Muscle layer of colon (tissue), 2 donors: Measurements from ENCODE around the gene PTPN1.
"Not testable (repeated sequence)": the region's sequence is repeated elsewhere in the genome, so short reads cannot be mapped to it uniquely, and the experiment has no call there.

Source experiments
- H3K27ac ChIP-seq: one replicate; pipeline ENCODE4 v1.7.0; 2013; ENCODE audit warnings: low read depth, mild to moderate bottlenecking, low read length, moderate library complexity
- H3K27me3 ChIP-seq, 2 donors: one replicate each; pipeline ENCODE4 v1.7.0; 2013; ENCODE audit warnings: low read length in 2 of 2, mild to moderate bottlenecking in 2 of 2; ENCODE audit not compliant: insufficient read depth in 2 of 2, control insufficient read depth in 1 of 2
- H3K36me3 ChIP-seq: one replicate; pipeline ENCODE4 v1.7.0; 2013; ENCODE audit warnings: mild to moderate bottlenecking, low read length; ENCODE audit not compliant: insufficient read depth
- H3K4me1 ChIP-seq: one replicate; pipeline ENCODE4 v1.7.0; 2013; ENCODE audit warnings: mild to moderate bottlenecking, low read length; ENCODE audit not compliant: insufficient read depth
- H3K4me3 ChIP-seq, 2 donors: one replicate each; pipeline ENCODE4 v1.7.0; 2013; ENCODE audit warnings: low read length in 2 of 2, low read depth in 1 of 2, mild to moderate bottlenecking in 1 of 2, moderate library complexity in 1 of 2
- H3K9ac ChIP-seq: one replicate; pipeline ENCODE4 v1.7.0; 2013; ENCODE audit warnings: low read length
- H3K9me3 ChIP-seq: one replicate; pipeline ENCODE4 v1.7.0; 2013; ENCODE audit warnings: mild to moderate bottlenecking, low read length
- donor health status: abdominal sarcoma.
- donor health status: Adenocarcinoma of cecum.

PTPN1 gene

DNA sequence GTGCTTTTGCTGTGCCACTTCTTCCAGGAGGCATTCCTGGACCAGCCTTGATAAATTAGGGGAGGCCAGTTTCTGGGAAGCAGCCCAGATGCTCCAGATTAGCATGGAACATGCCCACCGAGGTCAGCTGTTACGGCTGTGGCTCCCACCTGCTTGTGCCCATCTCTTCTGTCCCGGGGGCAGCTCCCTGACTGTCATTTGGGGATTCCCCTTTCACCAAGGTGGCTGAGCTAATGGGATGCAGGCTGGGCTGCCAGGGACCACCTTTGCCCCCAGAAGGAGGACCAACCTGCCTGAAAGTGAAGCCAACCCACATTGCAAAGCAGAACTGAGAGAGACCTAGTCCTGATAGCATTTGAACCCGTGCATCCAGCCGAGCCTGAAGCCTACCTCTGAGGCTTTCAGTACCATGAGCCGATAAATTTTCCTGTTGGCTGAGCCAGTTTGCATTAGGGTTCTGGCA is 85.3 kb downstream of the PTPN1 start:
- peaks cover 4% of the 10 kb centered on the region for H3K36me3 ChIP-seq
- H3K9me3 ChIP-seq, result no peaks in the 10 kb centered on the region
- no peak overlapping the region for H3K4me3 ChIP-seq
- peaks cover 4 to 26% of the 10 kb centered on the region in 2 donors for H3K27me3 ChIP-seq
- H3K9ac ChIP-seq, result no peak overlapping the region
- peaks cover 15% of the 10 kb centered on the region for H3K4me1 ChIP-seq
- H3K27ac ChIP-seq, result no peak overlapping the region

DNA sequence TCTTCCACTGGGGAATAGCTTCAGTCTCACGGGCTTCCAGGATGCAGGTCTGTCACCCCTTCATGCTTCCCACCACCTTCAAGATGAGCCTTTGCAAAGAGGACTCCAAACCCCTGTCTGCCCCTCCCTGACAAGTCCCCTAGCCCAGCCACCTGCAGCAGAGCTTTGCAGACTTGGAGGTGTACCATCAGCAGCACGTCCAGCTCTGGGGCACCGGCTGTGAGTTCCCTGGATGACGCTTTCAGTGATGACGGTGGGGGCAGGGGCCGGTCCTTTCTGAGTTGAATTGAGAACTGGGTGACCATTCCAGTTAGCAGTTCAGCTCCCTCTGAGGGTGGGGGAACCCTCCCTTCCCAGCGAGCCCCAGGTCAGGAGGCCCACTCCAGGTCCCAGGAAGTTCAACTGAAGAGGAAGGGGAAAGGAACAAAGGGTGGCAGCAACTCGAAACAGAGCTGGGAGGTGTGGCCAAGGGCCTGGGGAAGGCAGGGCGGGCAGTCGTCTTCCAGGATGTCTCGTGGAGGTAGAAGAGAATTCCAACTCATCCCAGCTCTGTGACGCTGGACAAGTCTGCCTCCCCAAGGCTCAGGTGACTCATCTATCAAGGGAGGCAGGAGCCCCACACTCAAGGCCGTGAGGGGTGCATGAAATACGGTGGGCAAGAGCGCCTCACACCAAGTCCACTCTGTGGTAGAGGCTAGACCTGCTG is 86.0 kb downstream of the PTPN1 start:
- Histone ChIP-seq H3K4me1 (peaks cover 15% of the 10 kb centered on the region), H3K27me3 (peaks cover 4 to 26% of the 10 kb centered on the region in 2 donors), H3K27ac (no peak overlapping the region), H3K9ac (no peak overlapping the region), H3K36me3 (no peaks in the 10 kb centered on the region), H3K4me3 (no peak overlapping the region), H3K9me3 (no peaks in the 10 kb centered on the region)

DNA sequence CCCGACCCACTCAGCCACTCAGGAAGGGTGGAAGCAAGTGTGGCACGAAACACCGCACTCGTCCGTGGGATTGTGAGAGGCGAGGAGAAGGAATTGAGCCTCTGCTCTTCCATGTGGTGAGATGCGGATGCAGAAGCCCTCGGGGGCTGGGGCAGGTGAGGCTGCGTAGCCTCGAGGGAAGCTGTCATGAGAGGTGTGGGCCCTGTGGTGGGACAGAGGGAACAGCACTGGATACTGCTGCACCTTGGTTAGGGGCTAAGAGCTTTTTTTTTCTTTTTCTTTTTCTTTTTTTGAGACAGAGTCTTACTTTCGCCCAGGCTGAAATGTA is 86.5 kb downstream of the PTPN1 start:
- H3K27me3 ChIP-seq, result peaks cover 4 to 26% of the 10 kb centered on the region in 2 donors
- H3K36me3 ChIP-seq, result no peaks in the 10 kb centered on the region
- no peaks in the 10 kb centered on the region for H3K9me3 ChIP-seq
- peaks cover 15% of the 10 kb centered on the region for H3K4me1 ChIP-seq
- no peak overlapping the region for H3K9ac ChIP-seq
- no peak overlapping the region for H3K4me3 ChIP-seq
- H3K27ac ChIP-seq, result no peak overlapping the region

DNA sequence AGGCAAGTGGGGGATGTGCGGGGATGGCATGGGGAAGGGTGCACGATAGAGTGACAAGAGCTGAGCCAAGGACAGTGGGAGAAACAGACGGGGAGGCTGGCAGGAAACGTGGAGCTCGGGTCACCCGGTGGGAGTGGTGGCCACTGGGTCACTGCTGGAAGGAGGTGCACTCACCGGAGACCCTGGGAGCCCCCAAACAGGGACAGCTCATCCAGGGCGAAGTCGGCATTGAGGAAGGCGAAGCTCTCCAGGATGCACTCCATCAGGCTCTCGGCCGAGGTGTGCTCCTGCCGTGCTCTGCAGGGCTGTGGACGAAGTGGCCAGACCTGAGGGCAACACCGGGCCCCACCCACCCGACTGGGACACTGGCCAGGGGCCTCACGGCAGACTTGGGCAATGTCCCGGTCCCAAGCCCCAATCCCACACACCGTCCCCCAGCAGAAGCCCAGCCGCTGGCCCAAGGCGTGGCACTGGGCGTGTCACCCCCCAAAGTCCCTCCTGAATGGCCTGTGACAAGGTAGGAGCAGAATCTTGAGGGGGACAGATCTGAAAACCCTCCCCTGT is 87.3 kb downstream of the PTPN1 start:
- Histone ChIP-seq H3K4me3 (no peak overlapping the region), H3K9me3 (no peaks in the 10 kb centered on the region), H3K27me3 (peaks cover 4 to 26% of the 10 kb centered on the region in 2 donors), H3K27ac (no peak overlapping the region), H3K36me3 (no peaks in the 10 kb centered on the region), H3K4me1 (peaks cover 6% of the 10 kb centered on the region), H3K9ac (no peak overlapping the region)

DNA sequence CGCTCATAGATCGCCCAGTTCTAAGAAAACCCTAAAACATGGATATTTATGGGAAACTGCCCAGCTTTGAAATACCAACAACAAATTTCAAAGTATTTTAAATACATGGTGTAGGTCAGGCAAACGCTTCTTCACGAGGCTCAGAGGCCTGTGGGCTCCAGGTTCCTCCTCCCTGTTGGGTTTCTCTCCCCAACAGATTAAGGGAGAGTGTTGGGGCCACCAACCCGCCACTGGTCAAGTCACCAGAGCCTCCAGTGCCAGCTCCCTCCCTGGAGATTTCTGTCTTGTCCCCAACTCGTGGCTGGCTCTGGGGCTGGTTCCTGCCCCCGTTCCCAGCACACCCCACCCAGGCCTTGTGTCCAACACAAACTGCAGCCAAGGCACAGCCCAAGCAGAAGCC is 87.9 kb downstream of the PTPN1 start:
- Histone ChIP-seq H3K27me3 (peaks cover 4 to 26% of the 10 kb centered on the region in 2 donors), H3K4me1 (peaks cover under 1% of the 10 kb centered on the region), H3K9ac (no peak overlapping the region), H3K36me3 (no peaks in the 10 kb centered on the region), H3K4me3 (no peak overlapping the region), H3K27ac (no peak overlapping the region), H3K9me3 (no peaks in the 10 kb centered on the region)

DNA sequence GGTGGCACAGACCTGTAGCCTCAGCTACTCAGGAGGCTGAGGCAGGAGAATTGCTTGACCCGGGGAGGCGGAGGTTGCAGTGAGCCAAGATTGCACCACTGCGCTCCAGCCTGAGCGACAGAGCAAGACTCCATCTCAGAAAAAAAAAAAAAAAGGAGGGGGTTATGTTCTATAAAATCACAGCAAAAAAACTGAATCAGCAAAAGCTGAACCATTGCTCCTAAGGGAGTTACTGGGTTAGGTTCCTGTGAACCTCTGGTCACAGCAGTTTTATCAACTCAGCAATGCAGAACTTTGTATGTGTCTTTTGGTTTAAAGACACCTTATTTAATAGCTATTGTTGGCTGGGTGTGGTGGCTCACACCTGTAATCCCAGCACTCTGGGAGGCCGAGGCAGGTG is 88.6 kb downstream of the PTPN1 start:
- H3K9ac ChIP-seq, H3K4me1 ChIP-seq, H3K36me3 ChIP-seq, H3K9me3 ChIP-seq, H3K4me3 ChIP-seq, H3K27ac ChIP-seq: not testable (repeated sequence)
- H3K27me3 ChIP-seq, result peaks cover 4 to 26% of the 10 kb centered on the region in 2 donors

DNA sequence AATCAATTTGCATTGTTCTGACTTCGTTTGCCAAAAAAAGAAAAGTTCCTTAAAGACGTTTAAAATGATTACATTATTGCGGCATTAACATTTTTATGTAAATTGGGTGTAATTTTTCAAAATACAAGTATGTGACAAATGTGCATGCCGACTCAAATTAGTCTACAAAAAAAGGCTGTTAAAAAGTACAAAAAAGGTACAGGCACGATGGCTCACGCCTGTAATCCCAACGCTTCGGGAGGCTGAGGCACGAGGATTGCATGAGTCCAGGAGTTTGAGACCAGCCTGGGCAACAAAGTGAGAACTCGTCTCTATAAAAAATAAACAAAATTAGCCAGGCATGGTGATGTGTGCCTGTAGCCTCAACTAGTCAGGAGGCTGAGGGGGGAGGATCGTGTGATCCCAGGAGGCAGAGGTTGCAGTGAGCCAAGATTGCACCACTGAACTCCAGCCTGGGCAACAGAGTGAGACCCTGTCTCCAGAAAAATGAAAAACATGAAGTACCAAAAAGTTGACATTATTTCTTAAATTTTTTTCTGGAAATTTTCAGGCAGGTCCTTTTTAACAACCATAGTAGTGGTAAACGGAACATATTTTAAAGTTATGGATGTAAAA is 90.2 kb downstream of the PTPN1 start:
- Histone ChIP-seq H3K27me3 (peaks cover 4 to 25% of the 10 kb centered on the region in 2 donors), H3K27ac (no peak overlapping the region), H3K9me3 (no peaks in the 10 kb centered on the region), H3K9ac (no peak overlapping the region), H3K4me3 (no peak overlapping the region), H3K4me1 (no peaks in the 10 kb centered on the region), H3K36me3 (no peaks in the 10 kb centered on the region)

DNA sequence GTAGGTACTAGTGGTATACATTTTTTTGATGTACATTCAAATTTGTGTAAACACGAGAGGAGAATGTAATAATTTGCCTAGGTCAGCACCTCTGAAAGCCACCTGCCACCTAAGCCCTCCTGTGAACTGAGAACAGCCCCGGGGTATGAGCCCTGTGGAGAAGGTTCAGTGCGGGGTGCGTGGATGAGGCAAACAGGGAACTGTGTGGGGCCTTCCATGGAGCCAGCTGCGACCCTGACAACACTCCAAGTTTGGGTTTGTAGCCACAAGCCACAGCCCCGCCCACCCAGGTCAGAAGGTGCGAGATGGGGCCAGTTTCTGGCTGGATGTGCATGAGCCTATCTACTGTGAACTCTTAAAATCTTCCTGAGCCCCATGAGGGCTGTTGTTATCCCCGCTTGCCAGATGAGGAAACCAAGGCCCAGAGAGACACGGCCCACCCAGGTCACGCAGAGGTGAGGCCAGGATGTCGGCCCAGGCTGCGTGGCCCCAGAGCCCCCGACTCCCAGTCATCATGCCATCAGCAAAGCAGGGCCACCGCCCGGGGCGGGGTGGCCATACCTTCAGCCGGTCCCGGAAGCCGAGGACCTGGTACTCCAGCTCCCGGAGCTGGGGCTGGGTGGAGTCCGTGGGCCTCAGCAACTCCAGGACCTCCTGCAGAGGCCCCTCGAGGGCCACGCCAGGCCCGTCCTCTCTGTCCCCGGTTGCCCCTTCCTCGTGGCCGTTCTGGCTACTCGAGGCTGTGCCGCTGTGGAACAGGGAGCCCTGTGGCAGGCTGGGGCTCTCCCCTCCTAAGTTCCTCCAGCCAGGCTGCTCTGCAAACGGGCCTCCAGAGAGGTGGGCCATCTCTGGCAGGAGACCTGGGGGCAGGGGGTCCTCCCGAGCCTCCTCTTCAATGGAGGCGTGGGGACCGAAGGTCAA is 91.6 kb downstream of the PTPN1 start:
- Histone ChIP-seq H3K4me1 (no peaks in the 10 kb centered on the region), H3K27me3 (peaks cover 4 to 12% of the 10 kb centered on the region in 2 donors)

DNA sequence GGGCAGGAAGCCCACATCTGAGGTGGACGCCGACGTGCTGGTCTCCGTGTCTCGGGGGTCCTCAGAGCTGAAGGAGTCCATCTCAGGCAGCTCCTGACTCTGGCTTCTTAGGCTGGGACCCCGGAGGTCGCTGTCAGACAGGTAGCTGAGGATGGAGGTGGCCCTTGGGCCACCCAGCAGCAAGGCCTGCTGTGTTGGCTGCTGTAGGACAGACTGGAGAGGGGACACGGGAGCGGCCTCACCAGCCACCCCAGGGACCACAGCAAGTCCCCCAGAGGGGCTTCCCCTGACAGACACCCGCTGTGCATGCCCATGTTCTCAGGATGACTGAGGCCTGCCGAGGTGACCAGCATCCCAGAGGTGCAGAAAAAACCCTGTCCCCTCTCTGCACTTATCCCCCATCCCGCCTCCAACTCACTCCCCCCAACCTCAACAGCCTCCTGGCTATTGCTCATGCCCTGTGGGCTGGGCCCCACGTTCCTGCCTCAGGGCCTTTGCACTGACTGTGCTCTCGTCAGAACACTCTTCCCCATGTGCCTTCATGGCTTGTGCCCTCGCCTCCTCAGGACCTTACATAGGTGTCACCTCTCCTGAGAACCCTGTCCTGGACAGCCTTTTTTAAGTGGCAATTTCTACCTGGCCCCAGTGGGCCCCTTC is 92.4 kb downstream of the PTPN1 start:
- Histone ChIP-seq H3K27ac (no peak overlapping the region), H3K36me3 (no peaks in the 10 kb centered on the region), H3K9me3 (no peaks in the 10 kb centered on the region), H3K9ac (no peak overlapping the region), H3K4me3 (no peak overlapping the region), H3K27me3 (peaks cover 4 to 9% of the 10 kb centered on the region in 2 donors), H3K4me1 (no peaks in the 10 kb centered on the region)

More for the DNA sequence above, 91.6 kb downstream of the PTPN1 start:
- Histone ChIP-seq H3K4me3 (no peak overlapping the region), H3K9ac (no peak overlapping the region), H3K9me3 (no peaks in the 10 kb centered on the region), H3K27ac (no peak overlapping the region), H3K36me3 (no peaks in the 10 kb centered on the region)

DNA sequence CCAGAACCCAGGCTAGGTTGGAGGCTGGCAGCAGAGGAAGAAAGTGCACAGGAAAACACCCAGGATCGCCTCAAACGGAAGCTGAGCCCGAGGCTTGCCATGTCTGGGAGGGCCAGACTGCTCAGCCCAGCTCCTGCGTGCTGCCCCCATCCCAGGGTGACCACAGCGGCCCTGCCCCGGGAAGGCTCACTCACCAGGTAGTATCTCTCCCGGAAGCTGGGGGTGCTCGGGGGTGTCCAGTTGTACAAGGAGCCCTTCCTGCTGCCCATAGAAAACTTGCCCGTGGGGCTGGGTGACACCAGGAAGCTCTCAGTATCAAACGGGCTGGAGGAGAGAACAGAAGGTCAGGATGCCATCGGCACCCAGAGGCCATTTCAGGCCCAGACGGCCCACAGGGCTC is 94.3 kb downstream of the PTPN1 start:
- Histone ChIP-seq H3K9me3 (no peaks in the 10 kb centered on the region), H3K9ac (no peak overlapping the region), H3K27me3 (peaks cover 0 to under 1% of the 10 kb centered on the region in 2 donors), H3K27ac (no peak overlapping the region), H3K4me3 (no peak overlapping the region), H3K36me3 (no peaks in the 10 kb centered on the region), H3K4me1 (no peaks in the 10 kb centered on the region)

DNA sequence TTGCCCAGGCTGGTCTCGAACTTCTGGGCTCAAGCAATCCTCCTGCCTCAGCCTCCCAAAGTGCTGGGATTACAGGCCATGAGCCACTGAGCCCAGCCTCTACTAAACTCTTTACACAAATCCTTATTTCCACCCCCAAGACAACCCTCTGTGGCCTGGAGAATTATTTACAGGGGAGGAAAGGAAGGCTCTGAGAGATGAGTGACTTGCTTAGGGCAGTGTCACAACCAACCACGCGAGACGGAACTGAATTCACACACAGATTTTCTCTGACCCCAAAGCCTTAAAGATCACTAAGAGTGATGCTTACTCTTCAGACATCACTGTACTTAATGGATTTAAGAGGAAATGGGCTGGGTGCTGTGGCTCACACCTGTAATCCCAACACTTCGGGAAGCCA is 95.0 kb downstream of the PTPN1 start:
- Histone ChIP-seq H3K27me3 (no peaks in the 10 kb centered on the region), H3K9ac (no peak overlapping the region), H3K4me1 (no peaks in the 10 kb centered on the region), H3K36me3 (no peaks in the 10 kb centered on the region), H3K4me3 (no peak overlapping the region), H3K27ac (no peak overlapping the region), H3K9me3 (no peaks in the 10 kb centered on the region)
